ENCODE results near the gene MORC2. TPM values are rescaled to one million over a fixed set of nuclear protein-coding genes. Genes with fewer than 3 reads are reported as not detected.

MORC2 gene
- total and polyA plus RNA-seq, 2 of the 13 experiments (the other 11 are each of a cell fraction or from before 2014, with no cell fraction given) = 11.9 to 18.3 TPM

DNA sequence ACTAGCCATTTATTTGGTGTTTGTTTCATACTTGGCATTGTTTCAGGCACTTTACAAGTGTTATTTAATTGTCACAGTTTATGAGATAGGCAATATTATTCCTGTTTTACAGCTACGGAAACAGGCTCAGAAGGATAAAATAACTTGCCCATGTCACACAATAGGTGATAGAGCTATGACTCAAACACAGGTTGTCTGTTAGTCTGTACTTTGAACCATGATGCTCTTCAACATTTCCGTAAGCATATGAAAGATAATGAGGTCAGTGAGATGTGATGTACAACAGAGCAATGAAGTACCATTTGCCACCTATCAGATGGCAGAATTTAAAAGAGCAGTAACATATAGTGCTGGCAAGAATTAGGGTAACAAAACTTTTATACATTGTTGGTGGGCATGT is 15.7 kb upstream of the MORC2 start (continued):
- TF ChIP-seq, protein P1, sequence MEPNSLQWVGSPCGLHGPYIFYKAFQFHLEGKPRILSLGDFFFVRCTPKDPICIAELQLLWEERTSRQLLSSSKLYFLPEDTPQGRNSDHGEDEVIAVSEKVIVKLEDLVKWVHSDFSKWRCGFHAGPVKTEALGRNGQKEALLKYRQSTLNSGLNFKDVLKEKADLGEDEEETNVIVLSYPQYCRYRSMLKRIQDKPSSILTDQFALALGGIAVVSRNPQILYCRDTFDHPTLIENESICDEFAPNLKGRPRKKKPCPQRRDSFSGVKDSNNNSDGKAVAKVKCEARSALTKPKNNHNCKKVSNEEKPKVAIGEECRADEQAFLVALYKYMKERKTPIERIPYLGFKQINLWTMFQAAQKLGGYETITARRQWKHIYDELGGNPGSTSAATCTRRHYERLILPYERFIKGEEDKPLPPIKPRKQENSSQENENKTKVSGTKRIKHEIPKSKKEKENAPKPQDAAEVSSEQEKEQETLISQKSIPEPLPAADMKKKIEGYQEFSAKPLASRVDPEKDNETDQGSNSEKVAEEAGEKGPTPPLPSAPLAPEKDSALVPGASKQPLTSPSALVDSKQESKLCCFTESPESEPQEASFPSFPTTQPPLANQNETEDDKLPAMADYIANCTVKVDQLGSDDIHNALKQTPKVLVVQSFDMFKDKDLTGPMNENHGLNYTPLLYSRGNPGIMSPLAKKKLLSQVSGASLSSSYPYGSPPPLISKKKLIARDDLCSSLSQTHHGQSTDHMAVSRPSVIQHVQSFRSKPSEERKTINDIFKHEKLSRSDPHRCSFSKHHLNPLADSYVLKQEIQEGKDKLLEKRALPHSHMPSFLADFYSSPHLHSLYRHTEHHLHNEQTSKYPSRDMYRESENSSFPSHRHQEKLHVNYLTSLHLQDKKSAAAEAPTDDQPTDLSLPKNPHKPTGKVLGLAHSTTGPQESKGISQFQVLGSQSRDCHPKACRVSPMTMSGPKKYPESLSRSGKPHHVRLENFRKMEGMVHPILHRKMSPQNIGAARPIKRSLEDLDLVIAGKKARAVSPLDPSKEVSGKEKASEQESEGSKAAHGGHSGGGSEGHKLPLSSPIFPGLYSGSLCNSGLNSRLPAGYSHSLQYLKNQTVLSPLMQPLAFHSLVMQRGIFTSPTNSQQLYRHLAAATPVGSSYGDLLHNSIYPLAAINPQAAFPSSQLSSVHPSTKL (CRISPR knock-in tag; IDR thresholded peaks at IDR 0.05) = peak; percentile 46; the same call in 1 of the 2 replicates
- no peak for TF ChIP-seq SOX13 (IDR thresholded peaks at IDR 0.05)
- peak in 1 of 2 experiments; percentile 66; a peak in 2 of 4 replicates for TF ChIP-seq SOX13 (CRISPR knock-in tag; conservative IDR thresholded peaks at IDR 0.05 in 1 of 2, IDR thresholded peaks at IDR 0.05 in 1 of 2)
- TF ChIP-seq HNF4A (CRISPR knock-in tag; IDR thresholded peaks at IDR 0.05) = peak; percentile 35; the same call in 1 of the 2 replicates

DNA sequence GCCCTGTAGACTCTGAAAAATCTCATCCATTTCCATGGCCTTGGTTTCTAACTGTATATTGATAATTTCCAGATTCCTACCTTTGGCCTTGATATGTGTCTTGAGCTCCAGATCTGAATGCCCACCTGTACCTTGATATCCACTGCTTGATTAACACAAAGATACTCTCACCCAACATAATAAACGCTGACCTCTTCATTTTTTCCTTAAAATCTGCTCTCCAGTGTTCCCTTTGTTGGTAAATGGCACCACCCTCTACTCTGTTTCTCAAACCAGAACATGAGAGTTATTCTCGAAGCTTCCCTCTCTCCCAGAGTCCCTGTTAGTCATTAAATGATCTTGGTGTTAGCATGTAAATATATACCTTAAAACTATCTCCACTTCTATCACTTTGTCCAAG is 13.9 kb upstream of the MORC2 start:
- ChIA-PET CTCF (ENCODE audit: low intra/inter-chr PET ratio, low total read pairs) (no interaction called here), POLR2A (interaction anchor here (1.6 kb wide), 1 partner anchor 14 kb away, joined by 3 read pairs; the partner anchor contains the start of genes MORC2 and TUG1)
- TF ChIP-seq, protein P2, sequence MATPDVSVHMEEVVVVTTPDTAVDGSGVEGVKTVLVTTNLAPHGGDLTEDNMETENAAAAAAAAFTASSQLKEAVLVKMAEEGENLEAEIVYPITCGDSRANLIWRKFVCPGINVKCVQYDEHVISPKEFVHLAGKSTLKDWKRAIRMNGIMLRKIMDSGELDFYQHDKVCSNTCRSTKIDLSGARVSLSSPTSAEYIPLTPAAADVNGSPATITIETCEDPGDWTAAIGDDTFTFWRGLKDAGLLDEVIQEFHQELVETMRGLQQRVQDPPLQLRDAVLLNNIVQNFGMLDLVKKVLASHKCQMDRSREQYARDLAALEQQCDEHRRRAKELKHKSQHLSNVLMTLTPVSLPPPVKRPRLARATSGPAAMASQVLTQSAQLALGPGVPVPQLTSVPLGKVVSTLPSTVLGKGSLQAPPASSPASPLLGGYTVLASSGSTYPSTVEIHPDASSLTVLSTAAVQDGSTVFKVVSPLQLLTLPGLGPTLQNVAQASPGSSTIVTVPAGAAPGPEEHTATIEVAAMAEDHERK (CRISPR knock-in tag; IDR thresholded peaks at IDR 0.05; ENCODE audit: low read depth) = no peak
- TF ChIP-seq MAFK (conservative IDR thresholded peaks at IDR 0.05 in 1 of 2, IDR thresholded peaks at IDR 0.05 in 1 of 2; ENCODE audit: low read length in 2 of 2) (peak; percentile 77 to 89), MAFF (IDR thresholded peaks at IDR 0.05; ENCODE audit: low read depth, low read length) (peak; percentile 80)
- Histone ChIP-seq H3K9ac (ENCODE audit: insufficient read depth, low read depth, low read length) (no peak overlapping the region), H4K20me1 (ENCODE audit: insufficient read depth, low read length) (no peaks in the 10 kb centered on the region), H3K27me3 (ENCODE audit: control insufficient read depth in 1 of 2, insufficient read depth in 2 of 2, low read length in 2 of 2) (no peaks in the 10 kb centered on the region), H3K27ac (ENCODE audit: extremely low read length, insufficient read depth, low read length) (no peak overlapping the region), H2AFZ (ENCODE audit: low read length) (no peak overlapping the region), H3K4me3 (replicated peaks in 1 of 3; ENCODE audit: insufficient read depth in 1 of 3, low read depth in 2 of 3, low read length in 3 of 3) (no peak overlapping the region), H3K79me2 (ENCODE audit: insufficient read depth, low read length) (no peaks in the 10 kb centered on the region), H3K9me3 (ENCODE audit: low read length) (no peaks in the 10 kb centered on the region), H3K4me1 (ENCODE audit: insufficient read depth, low read length) (peaks cover 39% of the 10 kb centered on the region), H3K4me2 (ENCODE audit: low read depth, low read length) (no peak overlapping the region), H3K36me3 (replicated peaks in 1 of 2; ENCODE audit: control insufficient read depth in 1 of 2, insufficient read depth in 2 of 2, low read length in 2 of 2) (no peaks in the 10 kb centered on the region)
- BruUV-seq (replicated peaks) = no TSS peak
- WGBS (ENCODE audit: low lambda C conversion rate) = 92% methylated on average over 2 of the region's 2 CpGs
- DNase-seq (ENCODE audit: low spot score) = no peak
- FAIRE-seq = no peak
- in situ Hi-C loops (cut with HindIII; ENCODE audit: extremely low pct_ligation_motif_present, low pct_unique_long_range_greater_than_20kb) = no loop called here
- intact Hi-C loops (cut with micrococcal nuclease; ENCODE audit: unreplicated experiment) = loop anchor here (5.0 kb wide), 1 partner anchor 100 kb away; the partner anchor contains the start of gene SMTN
- no peak for ATAC-seq

All from HepG2 (cell line).